GM15510 (cell line): ENCODE measurements around the gene KRTAP10-7.
"Not testable (repeated sequence)": the region's sequence is repeated elsewhere in the genome, so short reads cannot be mapped to it uniquely, and the experiment has no call there.

Experiments
- POLR2A ChIP-seq: IDR thresholded peaks from 3 replicates; pipeline ENCODE4 v1.6.1; 2011; ENCODE audit warnings: borderline replicate concordance; ENCODE audit not compliant: insufficient read length; ENCODE audit errors: extremely low read depth

Gene KRTAP10-7

DNA sequence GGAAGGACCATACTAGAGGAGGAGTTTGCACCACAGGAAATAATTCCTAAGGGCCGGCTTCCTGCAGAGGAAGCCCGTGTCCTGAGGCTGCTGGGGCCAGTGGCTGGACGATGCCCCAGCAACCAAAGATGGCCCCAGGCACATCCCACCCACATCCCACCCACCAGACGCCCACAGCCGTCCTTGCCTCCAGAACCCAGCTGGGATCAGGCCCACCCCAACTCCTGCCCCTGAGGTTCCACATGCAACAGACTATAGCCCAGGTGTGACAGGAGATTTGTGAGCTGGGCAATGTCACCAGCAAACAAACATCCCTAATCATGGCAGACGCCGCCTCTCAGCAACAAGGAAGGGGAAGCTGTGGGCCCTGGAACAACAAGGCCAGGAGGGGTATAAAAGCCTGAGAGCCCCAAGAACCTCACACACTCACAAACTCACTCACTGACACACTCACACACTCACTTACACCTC, 26.3 kb downstream of the KRTAP10-7 start, which contains the start of gene KRTAP10-9:
TSS of gene KRTAP10-9 (plus strand) at position 421 of the 471 bp plus-strand sequence. CDS start 79 bp downstream, outside the sequence.
- TF ChIP-seq POLR2A: no peak

DNA sequence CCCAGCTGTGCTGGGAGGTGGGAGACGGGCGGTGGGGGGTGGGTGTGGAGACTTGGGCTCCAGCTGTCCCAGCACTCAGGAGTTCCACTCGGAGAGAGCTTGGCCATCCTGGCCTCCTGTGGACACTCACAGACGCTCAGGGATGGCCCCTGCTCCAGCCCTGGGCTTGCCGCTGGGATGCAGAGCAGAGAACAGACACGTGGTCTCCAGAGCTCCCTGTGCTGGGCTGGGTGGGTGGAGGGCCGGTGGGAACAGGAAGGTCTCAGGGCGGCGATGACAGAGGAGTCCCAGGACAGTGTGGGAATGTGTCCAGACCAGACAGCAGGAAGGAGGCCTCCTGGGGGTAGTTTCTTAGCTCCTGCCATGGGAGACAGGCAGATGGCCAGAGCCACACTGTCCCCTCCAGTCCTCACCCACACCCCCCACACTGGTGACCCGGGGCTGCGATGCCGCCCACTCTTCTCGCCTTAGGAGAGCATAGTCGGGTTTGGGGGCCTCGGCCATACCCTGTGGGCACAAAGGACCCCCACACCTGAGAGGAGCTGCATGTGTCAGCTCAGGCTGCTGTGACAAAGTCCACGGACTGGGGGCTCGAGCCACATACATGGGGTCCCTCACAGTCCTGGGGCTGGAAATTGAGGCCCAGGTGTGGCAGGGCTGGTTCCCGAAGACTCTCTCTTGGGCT, 28.5 kb downstream of the KRTAP10-7 start:
- no peak for TF ChIP-seq POLR2A

DNA sequence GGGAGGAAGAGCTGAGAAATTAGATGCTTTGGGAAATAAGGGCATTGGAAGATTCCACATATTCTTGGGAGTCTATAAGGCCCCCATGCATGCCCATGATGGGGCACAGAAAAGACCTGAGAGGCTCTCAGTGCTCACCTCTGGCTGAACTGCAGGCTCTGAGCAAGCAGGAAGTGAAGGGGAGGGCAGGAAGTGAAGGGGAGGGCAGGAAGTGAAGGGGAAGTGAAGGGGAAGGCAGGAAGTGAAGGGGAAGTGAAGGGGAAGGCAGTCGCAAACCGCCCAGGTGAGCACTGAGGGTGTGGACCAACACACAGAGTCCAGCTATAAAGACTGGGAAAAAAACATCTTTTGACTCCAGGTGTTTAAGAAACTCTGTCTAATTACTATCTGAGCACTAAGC, 30.0 kb downstream of the KRTAP10-7 start:
- no peak for TF ChIP-seq POLR2A

DNA sequence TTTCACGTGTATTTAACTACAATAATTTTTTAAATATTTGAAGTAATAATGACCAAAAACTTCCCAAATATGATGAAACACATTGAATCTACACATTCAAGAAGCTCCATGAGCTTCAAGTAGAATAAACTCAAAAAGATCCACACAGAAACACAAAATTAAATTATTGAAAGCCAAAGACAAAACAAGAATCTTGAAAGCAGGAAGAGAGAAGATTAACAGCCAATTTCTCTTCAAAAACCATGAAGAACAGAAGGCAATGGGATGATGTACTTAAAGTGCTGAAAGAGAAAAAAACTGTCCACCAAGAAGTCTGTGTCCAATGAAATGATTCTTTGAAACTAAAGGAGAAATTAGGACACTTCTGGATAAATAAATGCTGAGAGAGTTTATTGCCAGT, 31.7 kb downstream of the KRTAP10-7 start:
- no peak for TF ChIP-seq POLR2A

DNA sequence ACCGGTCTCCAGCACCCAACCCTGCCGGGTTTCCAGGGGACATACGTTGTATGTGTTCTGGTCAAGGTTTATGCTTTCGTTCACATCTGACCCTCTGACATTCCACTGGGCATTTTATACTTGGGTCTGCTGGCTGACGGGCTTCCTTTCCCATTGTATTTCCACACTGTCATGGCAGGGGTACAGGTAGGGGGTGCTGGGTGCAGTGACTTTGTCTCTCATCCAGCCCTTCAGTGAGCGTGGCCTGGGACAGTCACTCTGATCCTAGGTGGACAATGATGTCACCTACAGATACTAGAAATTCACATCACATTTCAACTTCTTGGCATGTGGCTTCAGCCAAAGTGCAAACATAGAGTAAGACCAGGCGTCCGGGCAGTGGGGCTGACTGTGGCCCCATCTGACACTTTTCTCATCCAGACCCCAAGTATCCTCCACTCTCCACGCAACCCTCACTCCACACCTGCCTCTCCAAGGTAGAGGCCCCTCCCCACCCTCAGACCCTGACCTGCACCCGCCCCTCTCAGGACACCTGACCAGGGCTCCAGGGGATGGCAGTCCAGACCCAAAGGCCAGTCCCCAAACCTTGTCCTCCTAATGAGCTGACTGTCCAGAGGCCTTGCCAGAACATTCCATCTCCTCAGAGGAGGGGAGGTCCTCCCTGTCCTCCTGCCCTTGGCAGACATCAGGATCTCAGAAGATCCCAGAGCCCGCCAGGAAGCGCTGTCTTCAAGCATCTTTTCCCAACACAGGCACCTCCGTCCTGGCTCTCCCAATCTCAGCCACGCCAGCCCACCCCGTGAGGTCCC, 36.0 kb downstream of the KRTAP10-7 start:
- TF ChIP-seq POLR2A: no peak

DNA sequence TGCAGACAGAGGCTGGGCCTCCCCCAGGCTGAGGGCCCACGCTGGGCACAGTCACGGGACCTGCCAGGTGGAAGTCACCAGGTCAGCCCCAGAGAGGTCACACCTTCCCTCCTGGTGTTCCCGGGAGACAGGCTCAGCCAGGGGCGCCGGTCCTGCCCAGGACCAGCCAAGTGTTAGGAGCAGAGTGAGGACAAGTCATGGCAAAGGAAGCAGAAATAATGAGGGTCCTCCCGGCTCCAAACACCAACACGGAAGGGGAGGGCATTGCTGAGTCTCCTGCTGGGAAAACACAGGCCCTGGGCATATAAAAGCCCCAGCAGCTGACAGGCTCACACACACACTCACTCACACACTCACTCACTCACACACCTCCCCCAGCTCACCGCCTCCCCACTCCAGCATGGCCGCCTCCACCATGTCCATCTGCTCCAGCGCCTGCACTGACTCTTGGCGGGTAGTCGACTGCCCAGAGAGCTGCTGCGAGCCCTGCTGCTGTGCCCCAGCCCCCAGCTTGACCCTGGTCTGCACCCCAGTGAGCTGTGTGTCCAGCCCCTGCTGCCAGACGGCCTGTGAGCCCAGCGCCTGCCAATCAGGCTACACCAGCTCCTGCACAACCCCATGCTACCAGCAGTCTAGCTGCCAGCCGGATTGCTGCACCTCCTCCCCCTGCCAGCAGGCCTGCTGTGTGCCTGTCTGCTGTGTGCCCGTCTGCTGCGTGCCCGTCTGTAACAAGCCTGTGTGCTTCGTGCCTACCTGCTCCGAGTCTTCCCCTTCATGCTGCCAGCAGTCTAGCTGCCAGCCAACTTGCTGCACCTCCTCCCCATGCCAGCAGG, 36.8 kb downstream of the KRTAP10-7 start, which contains the start of gene KRTAP10-10:
TSS of gene KRTAP10-10 (plus strand) at position 339 of the 833 bp plus-strand sequence. CDS start at position 401, 62 bp downstream.
- no peak for TF ChIP-seq POLR2A

DNA sequence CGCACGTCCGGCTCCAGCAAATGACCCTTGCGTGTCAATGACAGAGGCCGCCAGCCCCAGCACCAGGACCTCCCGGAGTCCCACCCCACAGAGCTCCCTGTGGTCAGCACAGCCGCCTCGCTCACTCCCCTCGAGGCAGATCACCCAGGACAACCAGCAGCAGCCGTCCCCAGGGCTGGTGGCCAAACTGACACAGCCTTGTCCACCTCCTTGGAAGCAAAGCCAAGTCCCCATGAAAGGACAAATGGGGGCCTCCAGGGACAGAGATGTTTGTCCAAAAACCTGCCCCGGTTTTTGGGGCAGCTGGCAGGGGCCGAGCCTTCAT, 38.9 kb downstream of the KRTAP10-7 start:
- no peak for TF ChIP-seq POLR2A

DNA sequence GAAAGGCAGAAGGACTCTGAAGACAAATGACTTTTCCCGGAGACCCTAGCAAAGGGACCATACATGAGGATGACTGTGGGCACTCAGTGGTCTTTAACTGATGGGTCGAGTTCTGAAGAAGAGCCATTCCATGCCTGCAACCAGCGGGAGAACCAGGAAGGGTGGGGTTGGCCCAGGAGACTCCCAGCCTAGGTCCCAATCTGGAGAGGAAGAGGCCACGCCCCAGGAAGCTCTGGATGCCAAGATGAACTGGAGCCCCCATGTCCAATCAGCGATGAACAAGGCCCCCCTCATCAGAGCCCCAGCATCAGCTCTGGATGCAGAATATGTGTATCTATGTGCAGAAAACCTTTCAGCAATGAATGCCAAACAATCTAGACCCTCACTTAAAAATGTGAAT, 40.4 kb downstream of the KRTAP10-7 start:
- no peak for TF ChIP-seq POLR2A

DNA sequence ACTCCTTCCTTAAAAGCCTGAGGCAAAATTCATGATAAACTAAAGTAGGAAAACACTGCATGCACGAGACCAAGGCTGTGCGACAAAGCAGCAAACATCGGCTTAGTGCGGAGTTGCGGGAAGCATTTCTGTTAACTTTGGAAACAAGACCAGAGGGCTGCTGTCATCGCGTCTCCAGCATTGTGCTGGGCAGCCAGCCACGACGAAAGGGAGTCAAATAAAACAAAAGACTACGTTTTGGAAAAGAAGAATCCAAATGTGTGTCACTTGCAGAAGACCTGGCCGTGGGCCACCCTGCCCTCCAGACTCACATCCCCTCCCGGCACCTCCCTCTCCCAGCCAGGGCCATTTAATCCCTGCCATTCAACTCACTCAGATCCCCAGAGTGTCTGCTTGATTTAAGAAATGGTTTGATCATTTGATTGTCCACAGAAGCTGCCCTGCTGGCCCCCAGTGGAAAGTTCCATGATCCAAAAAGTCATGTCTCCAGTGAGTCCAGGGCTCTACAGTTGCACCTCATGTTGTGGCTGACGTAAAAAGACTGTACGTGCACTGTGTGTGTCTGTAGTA, 43.4 kb downstream of the KRTAP10-7 start:
- no peak for TF ChIP-seq POLR2A

DNA sequence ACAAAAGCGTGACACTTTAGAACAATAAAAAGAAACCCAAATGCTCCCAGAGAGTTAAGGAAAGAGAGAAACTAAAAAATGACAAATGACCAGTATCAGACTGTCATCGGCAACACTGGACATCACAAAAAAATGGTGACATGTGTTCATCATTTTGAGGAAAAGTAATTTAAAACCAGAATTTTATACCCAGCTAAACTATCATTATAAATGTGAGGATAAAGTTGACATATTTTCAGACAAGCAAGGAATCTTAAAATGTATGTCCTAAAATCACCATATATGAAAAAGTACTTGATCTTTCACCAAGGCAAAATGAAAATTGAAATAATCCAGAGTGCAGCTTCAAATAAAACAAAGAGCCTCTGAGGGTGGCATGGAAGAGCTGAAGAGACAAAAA, 44.5 kb downstream of the KRTAP10-7 start:
- no peak for TF ChIP-seq POLR2A

DNA sequence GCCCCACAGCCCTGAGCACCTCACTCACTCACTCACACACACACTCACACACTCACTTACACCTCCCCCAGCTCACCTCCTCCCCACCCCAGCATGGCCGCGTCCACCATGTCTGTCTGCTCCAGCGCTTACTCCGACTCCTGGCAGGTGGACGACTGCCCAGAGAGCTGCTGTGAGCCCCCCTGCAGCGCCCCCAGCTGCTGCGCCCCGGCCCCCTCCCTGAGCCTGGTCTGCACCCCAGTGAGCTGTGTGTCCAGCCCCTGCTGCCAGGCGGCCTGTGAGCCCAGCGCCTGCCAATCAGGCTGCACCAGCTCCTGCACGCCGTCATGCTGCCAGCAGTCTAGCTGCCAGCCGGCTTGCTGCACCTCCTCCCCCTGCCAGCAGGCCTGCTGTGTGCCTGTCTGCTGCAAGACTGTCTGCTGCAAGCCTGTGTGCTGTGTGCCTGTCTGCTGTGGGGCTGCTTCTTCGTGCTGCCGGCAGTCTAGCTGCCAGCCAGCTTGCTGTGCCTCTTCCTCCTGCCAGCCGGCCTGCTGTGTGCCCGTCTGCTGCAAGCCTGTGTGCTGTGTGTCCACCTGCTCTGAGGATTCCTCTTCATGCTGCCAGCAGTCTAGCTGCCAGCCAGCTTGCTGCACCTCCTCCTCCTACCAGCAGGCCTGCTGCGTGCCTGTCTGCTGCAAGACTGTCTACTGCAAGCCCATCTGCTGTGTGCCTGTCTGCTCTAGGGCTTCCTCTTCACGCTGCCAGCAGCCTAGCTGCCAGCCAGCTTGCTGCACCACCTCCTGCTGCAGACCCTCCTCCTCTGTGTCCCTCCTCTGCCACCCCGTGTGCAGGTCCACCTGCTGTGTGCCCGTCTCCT, 46.2 kb downstream of the KRTAP10-7 start, which contains the start of gene KRTAP10-11:
TSS of gene KRTAP10-11 (plus strand) at position 49 of the 856 bp plus-strand sequence. CDS start at position 94, 45 bp downstream.
- not testable (repeated sequence) for TF ChIP-seq POLR2A

DNA sequence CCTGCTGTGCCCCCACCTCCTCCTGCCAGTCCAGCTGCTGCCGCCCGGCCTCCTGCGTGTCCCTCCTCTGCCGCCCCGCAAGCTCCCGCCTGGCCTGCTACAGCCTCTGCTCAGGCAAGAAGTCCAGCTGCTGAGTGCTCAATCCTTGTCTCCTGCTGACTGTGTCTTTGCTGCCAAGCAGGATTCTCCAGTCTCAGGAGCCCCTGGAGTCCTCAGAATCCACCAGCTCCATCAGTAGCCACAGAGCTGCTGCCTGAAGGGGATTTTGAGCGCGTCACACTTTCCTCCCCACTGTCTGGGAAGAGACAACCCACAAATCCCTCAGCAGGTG, 46.8 kb downstream of the KRTAP10-7 start:
- TF ChIP-seq POLR2A: no peak

DNA sequence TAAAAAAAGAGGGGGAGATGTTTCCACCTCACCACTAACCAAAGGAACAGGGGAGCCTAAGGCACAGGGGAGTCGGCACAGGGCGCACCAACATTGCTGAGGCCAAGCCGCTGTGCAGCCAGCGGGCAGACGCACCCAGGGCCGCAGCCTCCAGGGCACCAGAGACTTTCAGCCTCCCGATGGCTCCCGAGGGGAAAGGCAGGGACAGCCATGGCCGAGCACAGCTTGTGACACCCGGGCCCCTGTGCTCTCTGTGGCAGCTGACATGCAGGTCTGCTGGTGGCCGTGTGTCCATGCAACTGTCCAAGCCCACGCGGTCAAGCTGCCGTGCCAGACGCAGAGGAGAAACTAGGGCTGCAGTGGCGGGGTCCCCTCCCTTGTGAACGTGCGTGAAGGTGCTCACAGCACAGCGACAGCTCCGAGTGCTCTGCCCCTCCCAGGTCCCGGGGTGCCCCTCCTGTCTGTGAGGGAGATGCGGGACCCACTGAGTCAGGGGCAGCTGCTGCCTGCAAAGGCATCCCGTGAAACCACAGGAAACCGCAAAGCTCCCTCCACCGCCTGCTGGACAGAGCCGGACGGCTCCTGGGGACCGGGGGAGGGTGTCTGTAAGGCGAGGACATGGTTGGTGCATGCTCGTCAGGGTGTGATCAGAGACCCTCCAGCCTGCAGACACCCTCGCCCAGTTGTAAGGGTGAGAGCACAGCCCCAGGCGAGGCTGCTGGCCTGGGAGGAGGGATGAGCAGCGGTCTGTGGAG, 48.3 kb downstream of the KRTAP10-7 start:
- TF ChIP-seq POLR2A: no peak
